Vagina (tissue), 2 donors: ENCODE measurements around the gene ADAP1.

ENCODE experiments used
- CTCF ChIP-seq, 3 experiments: fragments of 450-650 bp in 2 of 3; fragments of 200-600 bp in 1 of 3; sonication (generic) in 1 of 3; IDR thresholded peaks; one replicate each; pipeline ENCODE4 v1.5.1; 2017 to 2019; ENCODE audit warnings: antibody characterized with exemption in 3 of 3, mild to moderate bottlenecking in 2 of 3, moderate library complexity in 2 of 3
- POLR2A ChIP-seq, 2 donors: fragments of 450-650 bp; IDR thresholded peaks; one replicate each; pipeline ENCODE4 v1.6.1; 2017; ENCODE audit warnings: antibody characterized with exemption in 2 of 2, mild to moderate bottlenecking in 2 of 2, moderate library complexity in 2 of 2

GRCh38 chr7:937856-938484 is 16.5 kb downstream of the ADAP1 start:
- TF ChIP-seq POLR2A (IDR thresholded peaks at IDR 0.05) (no peak), CTCF (IDR thresholded peaks at IDR 0.05) (no peak)
